Activated T-cell treated with anti-CD3 and anti-CD28 coated beads for 4 hours (primary cell): Measurements from ENCODE around the gene ZNF439.
A peak's percentile ranks its signal among the peaks of the same experiment; 100 is the strongest.
"Not testable (repeated sequence)": the region's sequence is repeated elsewhere in the genome, so short reads cannot be mapped to it uniquely, and the experiment has no call there.

Experiments
- DNase-seq: peaks from one replicate; pipeline ENCODE4 v3.0.0-alpha.2; 2020

The ZNF439 gene

DNA sequence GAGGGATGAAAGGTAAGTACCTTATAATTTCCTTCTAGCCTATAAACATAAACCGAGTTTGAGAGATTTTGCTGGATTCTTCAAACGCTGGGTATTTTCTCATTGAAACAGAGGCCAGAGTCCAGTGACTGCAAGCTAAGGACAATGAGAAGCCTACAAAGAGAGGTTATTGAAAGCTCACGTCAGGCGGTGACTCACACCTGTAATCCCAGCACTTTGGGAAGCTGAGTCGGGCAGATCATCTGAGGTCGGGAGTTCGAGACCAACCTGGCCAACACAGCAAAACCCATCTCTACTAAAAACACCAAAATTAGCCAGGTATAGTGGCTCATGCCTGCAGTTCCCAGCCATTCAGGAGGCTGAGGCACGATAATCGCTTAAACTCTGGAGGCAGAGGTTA lies 24.1 kb downstream of the ZNF439 start:
- DNase-seq: no peak

DNA sequence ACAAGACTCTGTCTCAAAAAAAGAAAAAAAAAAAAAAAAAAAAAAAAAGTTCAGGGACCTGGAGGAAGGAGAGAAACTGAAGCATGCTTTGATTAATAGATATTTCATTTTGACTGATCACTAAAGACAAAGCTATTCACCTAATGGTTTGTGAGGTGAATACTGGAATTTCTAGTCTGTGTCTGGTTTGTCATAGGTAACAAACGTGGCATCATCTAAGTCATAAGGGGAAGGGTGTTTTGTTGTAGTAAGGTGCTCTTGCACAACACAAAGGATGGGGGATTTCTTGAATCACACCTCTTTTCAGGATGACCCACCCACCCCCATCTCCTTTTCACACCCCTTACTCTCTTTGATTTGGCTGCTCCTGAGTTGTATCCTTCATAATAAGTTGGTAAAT lies 25.2 kb downstream of the ZNF439 start:
- no peak for DNase-seq

DNA sequence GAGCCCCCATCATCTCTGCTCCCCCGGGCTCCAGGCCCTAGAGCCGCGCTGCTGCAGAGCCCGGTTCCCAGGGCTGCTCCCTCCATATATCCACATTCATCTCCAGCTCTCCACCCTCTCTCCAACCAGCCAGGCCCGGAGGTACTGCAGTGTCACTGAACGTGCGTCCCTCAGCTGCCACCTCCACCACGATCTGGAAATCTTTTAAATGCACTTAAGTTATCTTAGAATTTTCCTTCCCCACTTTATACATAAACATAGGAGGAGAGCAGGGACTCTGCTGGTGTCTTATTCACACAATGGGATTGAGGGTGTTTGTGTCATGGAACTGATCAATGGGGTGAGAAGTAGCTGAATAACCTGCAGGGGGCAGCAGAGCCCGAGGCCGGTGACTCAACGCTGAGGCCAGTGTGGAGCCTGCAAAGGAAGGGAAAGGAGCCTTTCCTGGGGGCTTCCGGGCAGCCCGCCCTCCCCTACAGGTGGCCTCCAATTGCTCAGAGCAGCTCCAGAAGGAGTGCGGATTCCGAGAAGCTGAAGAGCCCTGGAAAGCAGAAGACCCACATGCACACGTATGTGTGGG lies 31.3 kb downstream of the ZNF439 start:
- peak; percentile 24 for DNase-seq

DNA sequence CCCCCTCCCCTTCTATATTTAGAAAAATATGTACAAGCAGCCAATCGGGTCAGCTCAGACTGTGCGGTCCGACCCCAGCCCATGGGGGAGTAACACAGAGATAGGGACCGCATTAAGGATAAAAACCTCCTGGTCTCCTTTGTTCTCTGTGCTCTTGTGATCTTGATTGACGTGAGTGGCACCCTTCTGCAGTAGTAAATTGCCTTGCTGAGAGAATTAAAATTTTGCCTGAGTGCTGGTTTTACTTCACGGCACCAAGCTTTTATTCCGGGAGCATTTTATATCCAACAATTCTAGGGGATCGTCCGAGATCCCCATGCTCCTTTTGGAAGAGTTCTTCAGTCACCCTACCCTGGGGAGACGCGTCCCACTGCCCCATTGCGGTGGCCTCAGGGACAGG lies 32.1 kb downstream of the ZNF439 start:
- no peak for DNase-seq

DNA sequence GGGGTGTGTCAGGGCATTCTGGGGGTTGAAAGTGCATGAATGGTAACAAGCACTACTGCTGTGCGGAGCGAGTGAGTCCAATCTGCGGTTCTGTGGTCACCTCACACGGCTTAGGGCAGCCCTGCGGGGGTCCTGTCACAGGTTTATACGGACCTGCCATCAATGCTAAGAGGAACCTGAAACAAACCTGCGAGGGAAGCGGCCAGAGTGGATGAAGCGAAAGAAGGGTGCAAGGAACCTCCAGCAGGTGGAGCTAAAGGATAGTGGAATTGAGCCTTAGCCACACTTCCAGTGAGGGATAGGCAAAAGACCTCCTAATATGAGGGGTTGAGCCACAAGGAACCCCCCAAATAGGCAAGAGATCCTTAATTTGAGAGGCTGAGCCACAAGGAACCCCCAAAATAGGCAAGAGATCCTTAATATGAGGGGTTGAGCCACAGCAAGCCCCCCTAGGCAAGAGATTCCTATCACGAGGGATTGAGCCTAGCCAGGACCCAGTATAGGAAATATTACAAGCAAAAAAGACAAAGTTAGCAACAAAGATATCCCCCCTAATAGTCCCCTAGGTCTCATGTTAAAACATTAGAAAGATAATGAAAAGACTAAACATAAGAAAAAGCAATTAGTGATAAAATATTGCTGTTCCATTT lies 32.8 kb downstream of the ZNF439 start:
- peak; percentile 60 for DNase-seq

DNA sequence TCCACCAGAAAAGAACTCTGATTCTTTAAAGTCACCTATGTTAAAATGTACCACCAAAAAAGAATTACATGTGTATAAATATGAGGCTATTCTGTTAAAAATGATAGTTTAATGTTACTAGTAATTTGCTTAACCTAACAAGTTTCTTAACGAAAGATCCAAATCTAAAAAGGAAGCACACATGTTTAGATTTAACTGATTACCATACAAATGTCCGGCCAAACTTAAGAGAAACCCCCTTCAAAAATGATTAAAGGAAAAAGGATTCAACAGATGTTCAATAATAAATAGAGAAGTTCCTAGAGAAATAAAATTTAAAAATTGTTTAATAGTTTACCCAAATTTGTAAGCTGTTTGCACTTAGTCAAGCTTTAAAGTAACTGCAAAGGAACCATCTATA lies 34.1 kb downstream of the ZNF439 start:
- no peak for DNase-seq

DNA sequence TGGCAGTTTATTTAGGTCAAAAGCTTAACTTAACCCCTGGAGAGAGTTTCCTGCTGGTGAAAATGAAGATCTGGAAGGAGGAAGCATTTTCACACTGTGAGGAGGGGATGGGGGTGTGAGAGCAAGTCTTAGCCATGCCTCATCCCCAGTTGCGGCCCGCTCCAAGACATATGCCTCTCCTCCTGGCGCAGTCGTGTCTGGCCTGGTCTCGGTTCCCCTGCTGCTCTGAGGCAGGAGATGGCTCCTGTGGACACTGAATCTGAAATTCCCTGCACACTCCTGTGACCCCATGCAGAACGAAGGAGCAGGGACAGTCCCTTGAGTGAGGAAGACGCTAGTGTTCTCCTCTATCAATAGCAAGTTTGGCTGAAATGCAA lies 38.7 kb downstream of the ZNF439 start:
- no peak for DNase-seq

DNA sequence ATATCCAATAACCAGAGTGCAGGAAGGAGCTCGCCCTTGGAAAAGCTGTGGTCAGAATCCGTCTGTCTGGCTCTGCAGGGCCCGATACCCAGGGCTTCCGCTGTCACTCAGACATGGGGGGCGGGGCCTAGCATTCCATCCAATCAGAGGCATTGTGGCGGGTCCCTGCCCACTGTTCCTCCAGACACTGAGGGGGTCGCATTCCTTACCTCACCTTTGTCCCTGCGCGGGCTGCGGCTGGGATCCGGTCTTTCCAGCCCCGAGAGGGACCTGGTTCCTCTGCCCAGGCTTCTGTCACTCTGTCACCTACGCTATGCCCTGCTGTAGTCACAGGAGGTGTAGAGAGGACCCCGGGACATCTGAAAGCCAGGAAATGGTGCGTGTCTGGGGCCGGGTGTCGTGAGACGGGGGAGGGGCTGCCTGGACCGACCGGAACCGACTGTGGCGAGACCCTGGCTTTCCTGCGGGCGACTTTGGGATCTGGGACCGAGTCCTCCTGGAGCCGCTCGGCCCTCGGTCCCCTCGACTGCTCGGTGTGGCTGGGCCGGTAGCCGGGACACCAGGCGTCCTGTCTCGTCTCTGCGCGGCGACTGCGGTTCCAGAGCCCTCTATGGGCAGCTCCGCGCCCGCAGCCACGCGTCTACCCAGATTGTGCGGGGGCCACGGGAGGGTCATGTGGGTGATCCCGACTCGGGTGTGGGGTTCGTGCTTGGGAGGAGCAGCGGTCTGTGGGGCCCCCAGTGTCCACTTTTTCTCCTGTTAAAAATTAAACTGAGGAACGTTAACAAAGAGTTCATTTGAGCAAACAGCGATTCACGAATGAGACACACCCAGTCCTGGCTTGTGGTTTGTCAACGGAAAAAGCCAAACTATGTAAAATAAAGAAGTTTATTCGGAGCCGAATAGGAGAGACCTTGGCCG lies 39.3 kb downstream of the ZNF439 start, which contains the start of gene ZNF69:
ZNF69 (plus strand) TSS at position 172 of the 921 bp plus-strand sequence; CDS start at position 314, 142 bp downstream.
- peak; percentile 56 for DNase-seq

DNA sequence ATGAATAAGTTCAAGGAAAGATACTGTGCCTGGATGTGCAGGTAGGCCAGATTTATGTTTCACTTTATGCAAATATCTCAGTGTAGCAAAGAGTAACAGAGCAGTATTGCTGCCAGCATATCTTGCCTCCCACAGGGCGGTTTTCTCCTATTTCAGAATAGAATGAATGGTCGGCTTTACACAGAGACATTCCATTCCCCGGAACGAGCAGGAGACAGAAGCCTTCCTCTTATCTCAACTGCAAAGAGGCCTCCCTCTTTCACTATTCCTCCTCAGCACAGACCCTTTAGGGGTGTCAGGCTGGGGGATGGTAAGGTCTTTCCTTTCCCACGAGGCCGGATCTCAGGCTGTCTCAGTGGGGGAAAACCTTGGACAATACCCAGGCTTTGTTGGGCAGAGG lies 41.4 kb downstream of the ZNF439 start:
- not testable (repeated sequence) for DNase-seq

DNA sequence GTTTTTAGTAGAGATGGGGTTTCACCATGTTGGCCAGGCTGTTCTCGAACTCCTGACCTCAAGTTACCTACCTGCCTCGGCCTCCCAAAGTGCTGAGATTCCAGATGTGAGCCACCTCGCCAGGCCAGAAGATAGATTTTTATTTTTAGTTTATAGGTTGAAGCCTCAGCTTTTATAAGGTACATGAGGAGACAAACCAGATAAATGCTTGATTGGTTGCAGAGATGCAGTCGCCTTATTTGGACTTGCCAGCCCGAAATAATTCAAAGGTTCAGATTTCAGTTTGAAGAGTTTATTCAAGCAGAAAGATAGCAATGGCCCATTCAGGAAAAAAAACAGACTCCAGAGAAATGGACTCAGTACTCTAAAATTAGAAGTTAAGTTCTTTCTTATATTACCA lies 42.1 kb downstream of the ZNF439 start:
- no peak for DNase-seq

DNA sequence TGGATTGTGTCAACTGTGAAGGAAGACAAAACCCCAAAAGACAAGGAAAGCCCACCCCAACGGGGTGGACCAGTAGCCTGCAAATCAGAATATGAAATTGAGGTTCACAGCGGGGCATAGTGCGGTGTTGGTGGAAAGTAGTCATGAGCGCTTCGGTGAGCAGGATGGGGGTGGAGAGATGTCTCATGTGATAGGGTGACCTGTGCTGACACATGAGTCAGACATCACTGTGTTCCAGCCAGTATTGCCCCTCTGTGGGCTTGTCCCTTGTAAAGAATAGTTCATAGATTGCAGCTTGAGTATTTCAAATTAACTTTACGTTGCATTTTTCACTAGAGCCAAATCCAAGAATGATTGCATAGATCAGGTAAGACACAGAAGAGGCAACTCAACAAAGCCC lies 46.3 kb downstream of the ZNF439 start:
- DNase-seq: no peak

DNA sequence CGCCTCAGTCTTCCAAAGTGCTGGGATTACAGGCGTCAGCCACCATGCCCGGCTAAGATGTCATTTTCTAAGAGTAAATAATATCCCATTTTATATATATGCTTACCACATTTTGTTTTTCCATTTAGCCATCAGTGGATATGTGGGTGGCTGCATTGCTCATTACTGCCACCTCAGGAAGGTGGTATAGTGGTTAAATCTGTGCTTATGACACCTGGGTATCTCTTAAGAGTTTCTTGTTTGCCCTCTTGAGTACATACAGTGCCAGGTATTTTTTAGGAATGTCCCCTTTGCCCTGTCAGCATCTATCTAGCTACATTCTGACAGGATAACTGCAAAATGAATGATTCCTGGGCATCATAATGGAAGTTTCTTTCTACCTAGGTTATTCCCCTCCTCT lies 53.7 kb downstream of the ZNF439 start:
- DNase-seq: no peak

DNA sequence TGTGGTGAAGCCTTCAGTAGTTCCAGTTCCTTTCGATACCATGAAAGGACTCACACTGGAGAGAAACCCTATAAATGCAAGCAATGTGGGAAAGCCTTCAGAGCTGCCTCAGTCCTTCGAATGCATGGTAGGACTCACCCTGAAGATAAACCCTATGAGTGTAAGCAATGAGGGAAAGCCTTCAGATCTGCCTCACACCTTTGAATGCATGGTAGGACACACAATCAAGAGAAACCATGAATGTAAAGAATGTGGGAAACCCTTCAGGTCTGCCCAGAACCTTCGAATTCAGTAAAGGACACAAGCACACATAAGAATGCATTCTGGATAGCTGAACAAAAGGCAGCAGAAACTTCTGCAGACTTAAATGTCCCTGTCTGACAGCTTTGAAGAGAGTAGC lies 57.4 kb downstream of the ZNF439 start:
- no peak for DNase-seq

DNA sequence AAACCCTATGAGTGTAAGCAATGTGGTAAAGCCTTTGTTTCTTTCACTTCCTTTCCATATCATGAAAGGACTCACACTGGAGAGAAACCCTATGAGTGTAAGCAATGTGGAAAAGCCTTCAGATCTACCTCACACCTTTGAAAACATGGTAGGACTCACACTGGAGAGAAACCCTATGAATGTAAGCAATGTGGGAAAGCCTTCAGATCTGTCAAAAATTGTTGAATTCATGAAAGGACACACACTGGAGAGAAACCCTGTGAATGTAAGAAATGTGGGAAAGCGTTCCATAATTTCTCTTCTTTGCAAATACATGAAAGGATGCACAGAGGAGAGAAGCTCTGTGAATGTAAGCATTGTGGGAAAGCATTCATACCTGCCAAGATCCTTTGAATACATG lies 63.4 kb downstream of the ZNF439 start:
- DNase-seq: not testable (repeated sequence)

DNA sequence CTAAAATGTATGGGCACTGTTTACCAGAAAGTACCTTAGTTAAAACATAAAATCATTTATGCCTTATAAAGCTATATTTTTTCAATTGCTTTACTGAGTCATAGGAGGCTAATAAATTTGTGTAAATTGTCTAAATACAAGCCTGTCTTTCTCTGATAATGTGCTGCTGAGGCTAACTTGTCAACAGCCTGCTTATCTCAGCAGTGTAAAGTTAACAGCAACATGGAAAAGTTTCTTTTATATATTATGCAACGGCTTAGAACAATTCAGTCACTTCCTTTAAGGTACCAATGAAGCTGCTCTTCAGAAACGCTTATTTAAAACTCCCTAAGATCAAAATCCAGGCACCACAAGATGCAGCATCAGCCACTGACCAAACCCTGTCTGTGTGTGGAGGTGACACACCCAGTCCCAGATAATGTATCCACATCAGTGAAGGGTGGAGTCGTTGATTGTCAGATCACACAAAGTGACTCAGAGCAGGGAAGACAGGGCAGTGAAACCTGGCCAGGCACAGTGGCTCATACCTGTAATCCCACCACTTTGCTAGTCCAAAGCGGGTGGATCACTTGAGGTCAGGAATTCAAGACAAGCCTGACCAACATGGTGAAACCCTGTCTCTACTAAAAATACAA lies 66.0 kb downstream of the ZNF439 start:
- DNase-seq: not testable (repeated sequence)
